ENCODE data around the gene SREBF2.
A peak's percentile ranks its signal among the peaks of the same experiment; 100 is the strongest.

GRCh38 chr22:41899992-41900651, 67.2 kb downstream of the SREBF2 start:
- TF ChIP-seq POLR2AphosphoS5 (IDR thresholded peaks at IDR 0.05; ENCODE audit: low read depth, low read length) (peak; percentile 54), POLR2A (IDR thresholded peaks at IDR 0.05; ENCODE audit: low read depth, low read length) (no peak), TAF1 (IDR thresholded peaks at IDR 0.05; ENCODE audit: borderline replicate concordance, low read depth, low read length) (no peak)

Data from GM12892 (cell line).